HEK293 (cell line): ENCODE measurements around the gene ENDOG.

Experiments used
- FEZF1 ChIP-seq: fragments of 450-650 bp; formaldehyde crosslinking; IDR thresholded peaks from 2 replicates; pipeline ENCODE4 v1.5.1; 2016; ENCODE audit warnings: missing biosample characterization, missing genetic modification characterization
- HIC1 ChIP-seq: fragments of 450-650 bp; formaldehyde crosslinking; IDR thresholded peaks from 2 replicates; pipeline ENCODE4 v1.5.1; 2016; ENCODE audit warnings: missing biosample characterization, missing genetic modification characterization
- KLF9 ChIP-seq: fragments of 450-650 bp; formaldehyde crosslinking; IDR thresholded peaks from 2 replicates; pipeline ENCODE4 v1.5.1; 2016; ENCODE audit warnings: missing biosample characterization, missing genetic modification characterization, low read depth
- MEIS1 ChIP-seq: sonication (generic); formaldehyde crosslinking; IDR thresholded peaks from 2 replicates; pipeline ENCODE4 v1.8.1; 2022; ENCODE audit warnings: missing genetic modification reagents, mild to moderate bottlenecking, borderline replicate concordance
- OSR2 ChIP-seq: fragments of 450-650 bp; formaldehyde crosslinking; IDR thresholded peaks from 2 replicates; pipeline ENCODE4 v1.5.1; 2016; ENCODE audit warnings: missing biosample characterization, missing genetic modification characterization
- PBX3 ChIP-seq: sonication (generic); formaldehyde crosslinking; IDR thresholded peaks from 2 replicates; pipeline ENCODE4 v1.8.1; 2022; ENCODE audit warnings: mild to moderate bottlenecking, moderate library complexity, missing genetic modification reagents
- SALL2 ChIP-seq: fragments of 450-650 bp; formaldehyde crosslinking; IDR thresholded peaks from 2 replicates; pipeline ENCODE4 v1.5.0; 2017; ENCODE audit warnings: missing biosample characterization, mild to moderate bottlenecking, missing genetic modification characterization, borderline replicate concordance
- SCRT1 ChIP-seq: fragments of 450-650 bp; formaldehyde crosslinking; IDR thresholded peaks from 2 replicates; pipeline ENCODE4 v1.5.1; 2016; ENCODE audit warnings: missing biosample characterization, missing genetic modification characterization, borderline replicate concordance
- YY2 ChIP-seq: fragments of 450-650 bp; formaldehyde crosslinking; IDR thresholded peaks from 2 replicates; pipeline ENCODE4 v1.5.1; 2016; ENCODE audit warnings: missing biosample characterization, missing genetic modification characterization
- ZBTB49 ChIP-seq: fragments of 450-650 bp; formaldehyde crosslinking; IDR thresholded peaks from 2 replicates; pipeline ENCODE4 v1.5.1; 2016; ENCODE audit warnings: missing biosample characterization, missing genetic modification characterization, low read depth
- ZNF155 ChIP-seq: fragments of 450-650 bp; formaldehyde crosslinking; IDR thresholded peaks from 2 replicates; pipeline ENCODE4 v1.5.1; 2016; ENCODE audit warnings: missing biosample characterization, missing genetic modification characterization
- ZNF184 ChIP-seq: fragments of 450-650 bp; IDR thresholded peaks from 2 replicates; pipeline ENCODE4 v1.5.1; 2018; ENCODE audit warnings: missing biosample characterization, mild to moderate bottlenecking, missing genetic modification characterization
- ZNF202 ChIP-seq: fragments of 450-650 bp; formaldehyde crosslinking; IDR thresholded peaks from 2 replicates; pipeline ENCODE4 v1.5.1; 2016; ENCODE audit warnings: missing biosample characterization, missing genetic modification characterization, borderline replicate concordance
- ZNF211 ChIP-seq: fragments of 450-650 bp; formaldehyde crosslinking; IDR thresholded peaks from 2 replicates; pipeline ENCODE4 v1.5.1; 2016; ENCODE audit warnings: low read depth, missing biosample characterization, missing genetic modification characterization
- ZNF248 ChIP-seq: fragments of 450-650 bp; formaldehyde crosslinking; IDR thresholded peaks from 2 replicates; pipeline ENCODE4 v1.5.1; 2017; ENCODE audit warnings: missing biosample characterization, missing genetic modification characterization
- ZNF354C ChIP-seq: fragments of 450-650 bp; formaldehyde crosslinking; IDR thresholded peaks from 2 replicates; pipeline ENCODE4 v1.5.1; 2016; ENCODE audit warnings: missing biosample characterization, missing genetic modification characterization, low read depth, borderline replicate concordance
- ZNF362 ChIP-seq: fragments of 450-650 bp; formaldehyde crosslinking; IDR thresholded peaks from 2 replicates; pipeline ENCODE4 v1.5.1; 2016; ENCODE audit warnings: missing biosample characterization, missing genetic modification characterization
- ZNF530 ChIP-seq: fragments of 450-650 bp; formaldehyde crosslinking; IDR thresholded peaks from 2 replicates; pipeline ENCODE4 v1.5.1; 2016; ENCODE audit warnings: low read depth, missing biosample characterization, missing genetic modification characterization
- ZNF548 ChIP-seq: fragments of 450-650 bp; formaldehyde crosslinking; IDR thresholded peaks from 2 replicates; pipeline ENCODE4 v1.5.1; 2016; ENCODE audit warnings: missing biosample characterization, missing genetic modification characterization
- ZNF555 ChIP-seq: fragments of 450-650 bp; formaldehyde crosslinking; conservative IDR thresholded peaks from 2 replicates; pipeline ENCODE4 v1.5.1; 2017; ENCODE audit warnings: missing biosample characterization, mild to moderate bottlenecking, missing genetic modification characterization, inconsistent platforms
- ZNF558 ChIP-seq: fragments of 450-650 bp; formaldehyde crosslinking; IDR thresholded peaks from 2 replicates; pipeline ENCODE4 v1.5.1; 2016; ENCODE audit warnings: missing biosample characterization, missing genetic modification characterization
- ZNF560 ChIP-seq: fragments of 450-650 bp; formaldehyde crosslinking; IDR thresholded peaks from 2 replicates; pipeline ENCODE4 v1.5.1; 2017; ENCODE audit warnings: missing biosample characterization, missing genetic modification characterization, borderline replicate concordance
- ZNF571 ChIP-seq: fragments of 450-650 bp; formaldehyde crosslinking; IDR thresholded peaks from 2 replicates; pipeline ENCODE4 v1.5.0; 2017; ENCODE audit warnings: missing biosample characterization, missing genetic modification characterization
- ZNF580 ChIP-seq: fragments of 450-650 bp; formaldehyde crosslinking; IDR thresholded peaks from 2 replicates; pipeline ENCODE4 v1.5.1; 2016; ENCODE audit warnings: missing biosample characterization, missing genetic modification characterization
- ZNF623 ChIP-seq: fragments of 450-650 bp; formaldehyde crosslinking; IDR thresholded peaks from 2 replicates; pipeline ENCODE4 v1.5.1; 2016; ENCODE audit warnings: missing biosample characterization, missing genetic modification characterization
- ZNF624 ChIP-seq: fragments of 450-650 bp; formaldehyde crosslinking; IDR thresholded peaks from 2 replicates; pipeline ENCODE4 v1.5.1; 2017; ENCODE audit warnings: missing biosample characterization, missing genetic modification characterization
- ZNF664 ChIP-seq: fragments of 450-650 bp; formaldehyde crosslinking; IDR thresholded peaks from 2 replicates; pipeline ENCODE4 v1.5.1; 2016; ENCODE audit warnings: missing biosample characterization, missing genetic modification characterization
- ZNF670 ChIP-seq: fragments of 450-650 bp; formaldehyde crosslinking; IDR thresholded peaks from 2 replicates; pipeline ENCODE4 v1.5.1; 2016; ENCODE audit warnings: missing biosample characterization, missing genetic modification characterization, low read depth
- ZNF692 ChIP-seq: fragments of 450-650 bp; formaldehyde crosslinking; IDR thresholded peaks from 2 replicates; pipeline ENCODE4 v1.5.1; 2016; ENCODE audit warnings: missing biosample characterization, missing genetic modification characterization
- ZSCAN16 ChIP-seq: fragments of 450-650 bp; formaldehyde crosslinking; IDR thresholded peaks from 2 replicates; pipeline ENCODE4 v1.5.1; 2016; ENCODE audit warnings: missing biosample characterization, missing genetic modification characterization

The ENDOG gene

GRCh38 chr9:128771745-128772519, 46.4 kb upstream of the ENDOG start, which contains the start of gene ZER1 (continued):
- TF ChIP-seq ZNF571 (no peak), ZNF202 (tag by site-specific recombination) (no peak), YY2 (peak; percentile 71), ZNF555 (no peak), ZNF354C (tag by site-specific recombination) (no peak), ZNF155 (tag by site-specific recombination) (no peak), MEIS1 (CRISPR knock-in tag) (no peak), ZBTB49 (tag by site-specific recombination) (no peak), ZNF548 (tag by site-specific recombination) (no peak), ZNF248 (tag by site-specific recombination) (no peak), ZNF664 (tag by site-specific recombination) (no peak), ZNF558 (tag by site-specific recombination) (no peak), SCRT1 (tag by site-specific recombination) (peak; percentile 93), OSR2 (tag by site-specific recombination) (no peak), ZNF580 (tag by site-specific recombination) (peak; percentile 85), KLF9 (peak; percentile 75), ZNF623 (peak; percentile 32; the same call in 1 of the 2 replicates), ZNF670 (tag by site-specific recombination) (no peak), ZSCAN16 (tag by site-specific recombination) (no peak), FEZF1 (tag by site-specific recombination) (peak; percentile 44), ZNF211 (tag by site-specific recombination) (no peak), ZNF530 (tag by site-specific recombination) (no peak), ZNF624 (tag by site-specific recombination) (no peak), SALL2 (tag by site-specific recombination) (no peak), ZNF692 (tag by site-specific recombination) (peak; percentile 91), ZNF184 (tag by site-specific recombination) (peak; percentile 66; the same call in 1 of the 2 replicates), PBX3 (CRISPR knock-in tag) (no peak), HIC1 (tag by site-specific recombination) (0 out of 2 replicates have a peak, but pooled peaks have one; percentile 28), ZNF560 (no peak), ZNF362 (tag by site-specific recombination) (no peak)
